H9 (cell line): ENCODE measurements around the gene PPL. TPM values are rescaled to one million over a fixed set of nuclear protein-coding genes. Genes with fewer than 3 reads are reported as not detected.
A peak's percentile ranks its signal among the peaks of the same experiment; 100 is the strongest.

Experiments used
- DNase-seq: peaks from one replicate; pipeline ENCODE4 v3.0.0-alpha.2; 2017
- H2AFZ ChIP-seq: one replicate; pipeline ENCODE4 v1.6.1; 2013; ENCODE audit warnings: mild to moderate bottlenecking, low read length, control low read depth, moderate library complexity
- H2AK5ac ChIP-seq: 2 replicates; pipeline ENCODE4 v1.6.1; 2013; ENCODE audit warnings: low read length, control low read depth, mixed read lengths; ENCODE audit not compliant: insufficient read length
- H2BK120ac ChIP-seq: one replicate; pipeline ENCODE4 v1.6.1; 2013; ENCODE audit warnings: low read depth, mild to moderate bottlenecking, low read length, control low read depth, inconsistent platforms; ENCODE audit not compliant: poor library complexity, severe bottlenecking
- H2BK12ac ChIP-seq: 2 replicates; pipeline ENCODE4 v1.6.1; 2013; ENCODE audit warnings: low read length, control low read depth, mixed read lengths, low read depth; ENCODE audit not compliant: insufficient read length
- H2BK15ac ChIP-seq: 2 replicates; pipeline ENCODE4 v1.6.1; 2013; ENCODE audit warnings: low read depth, low read length, control low read depth
- H2BK20ac ChIP-seq: one replicate; pipeline ENCODE4 v1.6.1; 2013; ENCODE audit warnings: low read depth, mild to moderate bottlenecking, low read length, control low read depth, inconsistent platforms; ENCODE audit not compliant: poor library complexity, severe bottlenecking
- H2BK5ac ChIP-seq: 2 replicates; pipeline ENCODE4 v1.6.1; 2013; ENCODE audit warnings: low read length, control low read depth, mixed read lengths; ENCODE audit not compliant: insufficient read length
- H3K14ac ChIP-seq: 2 replicates; pipeline ENCODE4 v1.6.1; 2013; ENCODE audit warnings: low read length, control low read depth; ENCODE audit not compliant: insufficient read depth
- H3K18ac ChIP-seq: 2 replicates; pipeline ENCODE4 v1.6.1; 2013; ENCODE audit warnings: low read depth, mild to moderate bottlenecking, mixed read lengths, low read length, control low read depth; ENCODE audit not compliant: insufficient read length
- H3K23ac ChIP-seq: 2 replicates; pipeline ENCODE4 v1.6.1; 2013; ENCODE audit warnings: low read length, control low read depth, mixed read lengths, low read depth; ENCODE audit not compliant: insufficient read length
- H3K23me2 ChIP-seq: 2 replicates; pipeline ENCODE4 v1.6.1; 2013; ENCODE audit warnings: low read depth, mild to moderate bottlenecking, mixed read lengths, low read length, control low read depth; ENCODE audit not compliant: insufficient read length, poor library complexity, severe bottlenecking
- H3K27ac ChIP-seq: 2 replicates; pipeline ENCODE4 v1.5.1; 2013; ENCODE audit warnings: low read length, control low read depth, mixed read lengths, low read depth; ENCODE audit not compliant: insufficient read length
- H3K27me3 ChIP-seq: 2 replicates; pipeline ENCODE4 v1.6.1; 2013; ENCODE audit warnings: low read length, control low read depth, inconsistent platforms; ENCODE audit not compliant: insufficient read depth
- H3K4ac ChIP-seq: 2 replicates; pipeline ENCODE4 v1.6.1; 2013; ENCODE audit warnings: low read depth, mild to moderate bottlenecking, control low read depth, inconsistent platforms, low read length, moderate library complexity
- H3K4me1 ChIP-seq: 2 replicates; pipeline ENCODE4 v1.6.1; 2013; ENCODE audit warnings: low read length, control low read depth, inconsistent platforms; ENCODE audit not compliant: insufficient read depth
- H3K4me2 ChIP-seq: 2 replicates; pipeline ENCODE4 v1.6.1; 2013; ENCODE audit warnings: low read length, control low read depth, mixed read lengths; ENCODE audit not compliant: insufficient read length, insufficient read depth
- H3K56ac ChIP-seq: 2 replicates; pipeline ENCODE4 v1.6.1; 2013; ENCODE audit warnings: low read depth, mild to moderate bottlenecking, mixed read lengths, low read length, control low read depth; ENCODE audit not compliant: insufficient read length
- H3K79me1 ChIP-seq: 2 replicates; pipeline ENCODE4 v1.6.1; 2013; ENCODE audit warnings: low read depth, mild to moderate bottlenecking, moderate library complexity, low read length, control low read depth, inconsistent platforms; ENCODE audit not compliant: insufficient read depth, poor library complexity, severe bottlenecking
- H3K79me2 ChIP-seq: 2 replicates; pipeline ENCODE4 v1.6.1; 2013; ENCODE audit warnings: low read length, control low read depth, inconsistent platforms; ENCODE audit not compliant: insufficient read depth
- H3K9ac ChIP-seq: 2 replicates; pipeline ENCODE4 v1.6.1; 2013; ENCODE audit warnings: low read length, control low read depth, mixed read lengths; ENCODE audit not compliant: insufficient read length; ENCODE audit errors: extremely low read depth
- H3K9me3 ChIP-seq: one replicate; pipeline ENCODE4 v1.6.1; 2013; ENCODE audit warnings: low read depth, low read length, inconsistent platforms; ENCODE audit not compliant: control insufficient read depth
- H3T11ph ChIP-seq: one replicate; pipeline ENCODE4 v1.6.1; 2013; ENCODE audit warnings: mild to moderate bottlenecking, low read length, control low read depth, inconsistent platforms
- H4K20me1 ChIP-seq: one replicate; pipeline ENCODE4 v1.6.1; 2013; ENCODE audit not compliant: control insufficient read depth, insufficient read length, insufficient read depth
- H4K5ac ChIP-seq: 2 replicates; pipeline ENCODE4 v1.6.1; 2013; ENCODE audit warnings: low read depth, mild to moderate bottlenecking, mixed read lengths, low read length, control low read depth; ENCODE audit not compliant: insufficient read length
- H4K8ac ChIP-seq: replicated peaks from 2 replicates; pipeline ENCODE4 v1.6.1; 2013; ENCODE audit warnings: low read length, control low read depth, mixed read lengths, low read depth; ENCODE audit not compliant: insufficient read length
- H4K91ac ChIP-seq: 2 replicates; pipeline ENCODE4 v1.6.1; 2013; ENCODE audit warnings: low read depth, mild to moderate bottlenecking, moderate library complexity, mixed read lengths, low read length, control low read depth; ENCODE audit not compliant: insufficient read length
- H3K27ac Mint-ChIP-seq, 3 experiments: 2 replicates in 2 of 3; 3 replicates in 1 of 3; pipeline ENCODE4 v1.8.0; 2020 to 2021; ENCODE audit warnings: mixed read lengths in 3 of 3, mild to moderate bottlenecking in 1 of 3, moderate library complexity in 1 of 3
- H3K27me3 Mint-ChIP-seq: 2 replicates; pipeline ENCODE4 v1.8.0; 2021; ENCODE audit warnings: low read depth, mild to moderate bottlenecking, moderate library complexity, mixed read lengths
- H3K36me3 Mint-ChIP-seq, 3 experiments: 2 replicates in 2 of 3; 3 replicates in 1 of 3; pipeline ENCODE4 v1.8.0; 2020 to 2021; ENCODE audit warnings: low read depth in 3 of 3, mixed read lengths in 3 of 3; ENCODE audit not compliant: insufficient read depth in 1 of 3
- H3K4me1 Mint-ChIP-seq, 2 experiments: 2 replicates each; pipeline ENCODE4 v1.8.0; 2020; ENCODE audit warnings: mixed read lengths in 2 of 2
- H3K4me3 Mint-ChIP-seq, 2 experiments: 2 replicates in 1 of 2; 3 replicates in 1 of 2; pipeline ENCODE4 v1.8.0; 2020 to 2021; ENCODE audit warnings: mild to moderate bottlenecking in 2 of 2, mixed read lengths in 2 of 2, moderate library complexity in 1 of 2
- H3K9me3 Mint-ChIP-seq, 2 experiments: 2 replicates in 1 of 2; 3 replicates in 1 of 2; pipeline ENCODE4 v1.8.0; 2020; ENCODE audit warnings: mild to moderate bottlenecking in 2 of 2, mixed read lengths in 2 of 2, moderate library complexity in 1 of 2
- CTCF ChIP-seq: fragments of 200-600 bp; sonication (generic); conservative IDR thresholded peaks from 3 replicates; pipeline ENCODE4 v1.8.0; 2021; ENCODE audit warnings: antibody characterized with exemption, mild to moderate bottlenecking
- WGBS: extraction: QIAGEN DNeasy Blood & Tissue Kit; methylation state at CpG from one replicate; pipeline ENCODE4 v1.1.7; 2013; ENCODE audit warnings: missing lambda C conversion rate, low lambda C conversion rate, mixed read lengths; ENCODE audit not compliant: insufficient read length; ENCODE audit errors: extremely low coverage; 5-methylcytosine and 5-hydroxymethylcytosine counted together
- total RNA-seq: library from RNA; stranded (reverse); gene quantifications from 2 replicates; pipeline ENCODE4 v1.2.1, GENCODE V29; 2021

PPL gene
- total RNA-seq, 1 experiment from 2014 or later = 29.2 TPM

- Histone ChIP-seq H2BK120ac (no peak overlapping the region), H3T11ph (no peak overlapping the region), H3K14ac (no peak overlapping the region), H3K4me1 (no peaks in the 10 kb centered on the region), H3K4ac (no peak overlapping the region), H3K79me2 (no peaks in the 10 kb centered on the region), H3K9me3 (no peaks in the 10 kb centered on the region), H3K4me2 (no peak overlapping the region), H4K91ac (no peak overlapping the region), H3K18ac (no peak overlapping the region), H2AK5ac (no peak overlapping the region), H3K27ac (no peak overlapping the region), H2AFZ (no peak overlapping the region), H4K20me1 (no peaks in the 10 kb centered on the region), H3K79me1 (no peaks in the 10 kb centered on the region), H3K27me3 (no peaks in the 10 kb centered on the region), H4K8ac (no peak overlapping the region), H2BK5ac (no peak overlapping the region), H2BK20ac (no peak overlapping the region), H3K9ac (no peak overlapping the region), H2BK15ac (no peak overlapping the region), H3K23ac (no peak overlapping the region), H3K56ac (no peak overlapping the region), H4K5ac (no peak overlapping the region), H3K23me2 (no peaks in the 10 kb centered on the region), H2BK12ac (no peak overlapping the region)
- WGBS = no CpG with 5 or more reads among the region's 16 CpGs
- DNase-seq = no peak
- TF ChIP-seq CTCF = no peak
- H3K4me1 Mint-ChIP-seq = no peaks in the 10 kb centered on the region
- H3K9me3 Mint-ChIP-seq = no peaks in the 10 kb centered on the region
- peak overlapping the region in 2 of 3 experiments; percentile 24 to 73; a peak in 1 of 7 replicates for H3K27ac Mint-ChIP-seq
- no peak overlapping the region for H3K4me3 Mint-ChIP-seq
- H3K27me3 Mint-ChIP-seq = no peaks in the 10 kb centered on the region
- H3K36me3 Mint-ChIP-seq = peaks cover 9 to 70% (median 53%) of the 10 kb centered on the region in 3 experiments
Observed at GRCh38 chr16:4890686-4891085, 46.3 kb downstream of the PPL start.
